Nephron progenitor cell (in vitro differentiated cells): ENCODE data around the gene SH2B2.

ENCODE experiments used
- DNase-seq: peaks from one replicate; pipeline ENCODE4 v3.0.0; 2021
- H3K27ac Mint-ChIP-seq: 2 replicates; pipeline ENCODE4 v1.8.0; 2021; ENCODE audit warnings: mild to moderate bottlenecking, moderate library complexity, mixed read lengths
- H3K27me3 Mint-ChIP-seq: 2 replicates; pipeline ENCODE4 v1.8.0; 2021; ENCODE audit warnings: mild to moderate bottlenecking, low read depth, mixed read lengths; ENCODE audit not compliant: poor library complexity
- H3K36me3 Mint-ChIP-seq: 2 replicates; pipeline ENCODE4 v1.8.0; 2021; ENCODE audit warnings: low read depth, mixed read lengths
- H3K4me1 Mint-ChIP-seq: 2 replicates; pipeline ENCODE4 v1.8.0; 2021; ENCODE audit warnings: mixed read lengths
- H3K4me3 Mint-ChIP-seq: 2 replicates; pipeline ENCODE4 v1.8.0; 2021; ENCODE audit warnings: mild to moderate bottlenecking, moderate library complexity, mixed read lengths
- H3K9me3 Mint-ChIP-seq: 2 replicates; pipeline ENCODE4 v1.8.0; 2021; ENCODE audit warnings: mild to moderate bottlenecking, moderate library complexity, mixed read lengths
- TF ChIP-seq, protein P1 (sequence below): fragments of 200-600 bp; sonication (generic); IDR thresholded peaks from 2 replicates; pipeline ENCODE4 v1.5.0; 2021; ENCODE audit warnings: antibody characterized with exemption

SH2B2 gene

DNA sequence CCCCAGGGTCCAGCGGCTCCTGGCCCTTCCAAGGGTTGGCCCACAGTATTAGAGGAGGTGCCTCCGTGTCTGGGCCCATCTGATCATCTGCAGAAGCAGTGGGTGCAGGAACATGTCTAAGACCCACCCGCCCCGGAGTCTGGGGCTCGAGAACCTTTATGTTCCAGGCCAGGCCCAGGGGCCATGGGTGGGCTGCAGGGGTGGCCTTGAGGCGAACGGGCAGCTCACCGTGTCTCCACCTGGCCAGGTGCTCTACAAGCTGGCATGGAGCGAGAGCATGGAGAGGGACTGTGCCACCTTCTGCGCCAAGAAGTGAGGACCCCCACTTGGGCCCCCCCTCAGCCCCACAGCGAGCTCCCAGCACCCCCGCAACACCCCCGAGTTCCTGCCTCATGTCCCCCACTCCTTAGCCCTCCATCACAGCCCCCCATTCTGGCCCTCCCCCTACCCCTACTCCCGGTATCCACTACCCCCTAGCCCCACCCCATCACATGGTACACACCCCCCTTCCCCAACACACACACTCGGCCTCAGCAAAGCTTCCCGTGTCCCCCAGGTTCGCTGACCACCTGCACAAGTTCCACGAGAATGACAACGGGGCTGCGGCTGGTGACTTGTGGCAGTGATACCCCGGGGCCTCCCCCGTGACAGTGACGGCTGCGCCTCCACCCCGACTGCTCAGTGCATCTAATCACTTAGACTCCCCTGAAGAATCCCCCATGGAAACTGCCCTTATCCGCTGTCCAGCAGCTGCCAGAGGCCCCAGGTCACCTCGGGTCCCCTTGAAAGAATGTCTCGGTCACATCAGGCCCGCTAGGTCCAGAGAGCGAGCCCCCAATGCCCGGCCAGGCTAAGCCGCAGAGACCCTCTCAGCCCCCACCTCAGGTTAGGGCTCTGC lies 4.0 kb upstream of the SH2B2 start:
- TF ChIP-seq, protein P1, sequence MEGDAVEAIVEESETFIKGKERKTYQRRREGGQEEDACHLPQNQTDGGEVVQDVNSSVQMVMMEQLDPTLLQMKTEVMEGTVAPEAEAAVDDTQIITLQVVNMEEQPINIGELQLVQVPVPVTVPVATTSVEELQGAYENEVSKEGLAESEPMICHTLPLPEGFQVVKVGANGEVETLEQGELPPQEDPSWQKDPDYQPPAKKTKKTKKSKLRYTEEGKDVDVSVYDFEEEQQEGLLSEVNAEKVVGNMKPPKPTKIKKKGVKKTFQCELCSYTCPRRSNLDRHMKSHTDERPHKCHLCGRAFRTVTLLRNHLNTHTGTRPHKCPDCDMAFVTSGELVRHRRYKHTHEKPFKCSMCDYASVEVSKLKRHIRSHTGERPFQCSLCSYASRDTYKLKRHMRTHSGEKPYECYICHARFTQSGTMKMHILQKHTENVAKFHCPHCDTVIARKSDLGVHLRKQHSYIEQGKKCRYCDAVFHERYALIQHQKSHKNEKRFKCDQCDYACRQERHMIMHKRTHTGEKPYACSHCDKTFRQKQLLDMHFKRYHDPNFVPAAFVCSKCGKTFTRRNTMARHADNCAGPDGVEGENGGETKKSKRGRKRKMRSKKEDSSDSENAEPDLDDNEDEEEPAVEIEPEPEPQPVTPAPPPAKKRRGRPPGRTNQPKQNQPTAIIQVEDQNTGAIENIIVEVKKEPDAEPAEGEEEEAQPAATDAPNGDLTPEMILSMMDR: no peak
- Mint-ChIP-seq H3K36me3 (no peaks in the 10 kb centered on the region), H3K4me3 (no peak overlapping the region), H3K27me3 (peaks cover 3% of the 10 kb centered on the region), H3K27ac (no peak overlapping the region), H3K4me1 (peaks cover 33% of the 10 kb centered on the region), H3K9me3 (no peaks in the 10 kb centered on the region)
- DNase-seq: no peak

DNA sequence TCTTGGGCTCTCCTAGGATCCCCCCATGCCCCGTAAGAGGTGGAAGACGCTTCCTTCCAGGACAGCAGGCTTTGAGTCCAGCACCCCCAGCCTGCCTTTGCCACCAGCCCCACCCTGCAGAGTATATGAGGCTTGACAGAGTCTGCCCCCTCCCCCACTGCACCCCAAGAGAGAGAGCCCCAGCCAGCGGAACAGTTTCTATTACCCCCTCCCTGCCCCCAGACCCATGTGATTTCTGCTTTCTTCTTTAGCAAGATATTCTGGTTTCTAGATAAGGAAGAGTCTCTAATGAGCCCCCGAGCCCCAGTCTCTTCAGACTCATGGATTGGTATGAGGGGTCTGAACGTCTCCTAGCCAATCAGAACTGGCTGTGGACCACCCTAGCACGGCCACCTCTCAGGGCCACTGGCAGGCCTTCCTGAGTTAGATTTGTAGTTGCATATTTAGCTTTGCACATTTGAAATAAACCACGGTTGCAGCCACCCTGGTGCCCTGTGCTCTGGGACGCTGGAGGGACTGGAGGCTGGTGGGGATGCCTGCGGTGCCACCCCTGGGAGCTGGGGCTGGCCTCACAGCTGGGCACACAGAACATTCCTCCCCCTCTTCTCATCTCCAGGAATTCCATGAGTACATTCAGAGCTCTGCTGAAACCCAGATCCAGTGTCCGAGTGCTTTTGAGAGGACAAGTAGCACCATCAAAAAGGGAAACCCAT lies 3.0 kb upstream of the SH2B2 start:
- H3K4me3 Mint-ChIP-seq: no peak overlapping the region
- H3K36me3 Mint-ChIP-seq: no peaks in the 10 kb centered on the region
- H3K4me1 Mint-ChIP-seq: peaks cover 39% of the 10 kb centered on the region
- H3K27ac Mint-ChIP-seq: peak overlapping the region; percentile 60
- peaks cover 12% of the 10 kb centered on the region for H3K27me3 Mint-ChIP-seq
- no peak for DNase-seq
- TF ChIP-seq, protein P1: no peak
- no peaks in the 10 kb centered on the region for H3K9me3 Mint-ChIP-seq

DNA sequence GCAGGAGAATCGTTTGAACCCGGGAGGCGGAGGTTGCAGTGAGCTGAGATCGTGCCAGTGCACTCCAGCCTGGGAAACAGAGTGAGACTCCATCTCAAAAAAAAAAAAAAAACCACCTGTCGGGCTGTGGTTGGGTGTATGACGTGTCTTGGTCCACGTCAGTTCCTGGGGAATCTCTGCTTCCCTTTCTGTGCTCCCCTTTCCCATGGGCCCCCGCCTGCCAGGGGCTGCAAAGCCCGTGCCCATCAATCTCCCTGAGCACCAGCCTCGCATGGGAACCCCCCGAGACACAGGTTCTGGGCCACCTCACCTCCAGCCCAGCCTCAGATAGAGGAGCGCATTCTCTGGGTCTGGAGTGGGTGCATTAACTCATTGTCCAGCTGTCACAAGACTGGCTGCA lies 2.3 kb upstream of the SH2B2 start:
- no peak for DNase-seq
- no peak overlapping the region for H3K27ac Mint-ChIP-seq
- no peaks in the 10 kb centered on the region for H3K9me3 Mint-ChIP-seq
- peaks cover 14% of the 10 kb centered on the region for H3K27me3 Mint-ChIP-seq
- no peaks in the 10 kb centered on the region for H3K36me3 Mint-ChIP-seq
- peaks cover 41% of the 10 kb centered on the region for H3K4me1 Mint-ChIP-seq
- H3K4me3 Mint-ChIP-seq: peak overlapping the region; percentile 77
- TF ChIP-seq, protein P1: no peak

DNA sequence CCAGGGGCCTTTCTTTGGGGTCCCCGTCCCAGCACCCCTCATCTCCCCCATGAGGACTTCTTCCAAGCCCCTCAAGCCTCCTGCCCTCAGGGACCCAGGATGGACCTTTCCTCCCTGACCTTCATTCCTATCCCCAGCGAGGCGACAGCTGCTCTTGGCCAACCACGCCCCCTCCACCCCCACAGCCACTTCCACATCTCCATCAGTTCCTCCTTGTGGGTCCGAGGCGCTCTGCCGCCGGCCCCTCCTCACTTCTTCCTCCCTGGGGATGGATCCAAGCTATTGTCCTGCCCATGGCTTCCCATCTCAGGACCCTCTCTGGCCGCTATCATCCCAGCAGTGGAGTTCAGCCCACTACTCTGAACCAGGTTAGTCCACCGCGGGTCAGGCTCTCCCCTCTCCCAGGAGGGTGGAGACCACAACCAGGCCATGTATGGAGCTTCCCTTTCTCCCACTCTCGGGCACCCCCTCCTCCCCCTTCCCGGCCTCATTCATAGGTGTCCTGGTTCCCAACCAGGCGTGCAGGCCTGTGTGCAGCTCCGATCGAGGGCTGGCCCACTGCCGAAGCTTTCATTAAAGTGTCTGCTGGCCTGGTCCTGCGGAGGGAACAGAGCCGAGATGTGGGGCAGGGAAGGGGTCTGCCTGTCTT lies 1.7 kb upstream of the SH2B2 start:
- peak overlapping the region; percentile 77 for H3K4me3 Mint-ChIP-seq
- no peaks in the 10 kb centered on the region for H3K9me3 Mint-ChIP-seq
- H3K27ac Mint-ChIP-seq: peak overlapping the region; percentile 80
- no peaks in the 10 kb centered on the region for H3K36me3 Mint-ChIP-seq
- peaks cover 14% of the 10 kb centered on the region for H3K27me3 Mint-ChIP-seq
- TF ChIP-seq, protein P1: no peak
- peak; percentile 31 for DNase-seq
- H3K4me1 Mint-ChIP-seq: peaks cover 37% of the 10 kb centered on the region

DNA sequence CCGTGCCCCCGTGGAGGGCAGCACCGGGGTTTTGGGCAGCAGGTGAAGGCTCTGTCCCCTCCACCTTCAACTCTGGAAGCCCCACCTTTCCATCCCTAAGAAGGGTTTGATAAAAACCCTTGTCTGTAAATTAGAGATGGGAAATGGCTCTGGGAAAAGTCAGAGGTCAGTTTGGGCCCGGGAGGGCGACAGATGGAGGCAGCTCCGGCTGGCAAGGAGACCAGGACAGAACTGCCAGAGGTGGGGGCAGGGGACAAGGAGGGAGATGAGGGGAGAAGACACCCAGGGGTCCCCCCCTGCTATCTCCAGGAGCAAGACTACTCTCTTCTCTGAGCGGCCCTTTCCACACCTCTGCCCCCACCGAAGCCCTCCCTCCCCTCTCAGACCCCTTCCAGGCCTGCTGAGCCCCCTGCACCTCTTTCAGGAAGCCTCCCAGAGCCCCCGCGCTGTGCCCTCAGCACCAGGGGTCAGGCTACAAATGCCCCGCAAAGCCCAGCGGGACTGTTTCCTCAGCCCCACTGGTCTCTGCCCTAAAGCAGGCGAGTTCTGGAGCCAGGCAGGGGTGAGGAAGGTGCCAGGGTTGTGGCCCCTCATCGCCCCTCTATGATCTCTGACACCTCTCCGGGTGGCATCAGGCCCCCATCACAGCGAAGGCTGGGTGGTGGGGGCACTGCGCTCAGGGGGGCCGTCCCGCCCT lies 980 bp upstream of the SH2B2 start:
- TF ChIP-seq, protein P1: no peak
- Mint-ChIP-seq H3K9me3 (no peaks in the 10 kb centered on the region), H3K4me3 (peak overlapping the region; percentile 77), H3K27me3 (peaks cover 14% of the 10 kb centered on the region), H3K4me1 (peaks cover 37% of the 10 kb centered on the region), H3K36me3 (no peaks in the 10 kb centered on the region), H3K27ac (peak overlapping the region; percentile 80)
- DNase-seq: no peak
